Mesendoderm (in vitro differentiated cells): ENCODE measurements around the gene LARP4B.
"Not testable (repeated sequence)": the region's sequence is repeated elsewhere in the genome, so short reads cannot be mapped to it uniquely, and the experiment has no call there.

Experiments used
- DNase-seq: peaks from one replicate; pipeline ENCODE4 v3.0.0; 2013
- H2AK5ac ChIP-seq: 2 replicates; pipeline ENCODE4 v1.6.1; 2013; ENCODE audit warnings: low read length, inconsistent platforms
- H2BK120ac ChIP-seq: 2 replicates; pipeline ENCODE4 v1.6.1; 2013; ENCODE audit warnings: low read depth, mild to moderate bottlenecking, low read length, moderate library complexity, mixed read lengths
- H2BK15ac ChIP-seq: replicated peaks from 2 replicates; pipeline ENCODE4 v1.6.1; 2013; ENCODE audit warnings: low read depth, mild to moderate bottlenecking, moderate library complexity
- H2BK5ac ChIP-seq: 2 replicates; pipeline ENCODE4 v1.6.1; 2013; ENCODE audit warnings: low read length, inconsistent platforms
- H3K18ac ChIP-seq: 2 replicates; pipeline ENCODE4 v1.6.1; 2013; ENCODE audit warnings: mild to moderate bottlenecking, low read length, mixed read lengths
- H3K23ac ChIP-seq: one replicate; pipeline ENCODE4 v1.6.1; 2013; ENCODE audit warnings: low read length
- H3K27ac ChIP-seq: 2 replicates; pipeline ENCODE4 v1.5.1; 2013; ENCODE audit warnings: low read depth, mild to moderate bottlenecking, inconsistent platforms, low read length, moderate library complexity
- H3K27me3 ChIP-seq: 2 replicates; pipeline ENCODE4 v1.6.1; 2013; ENCODE audit warnings: low read length, control low read depth, mild to moderate bottlenecking, inconsistent platforms; ENCODE audit not compliant: insufficient read depth, poor library complexity
- H3K36me3 ChIP-seq: 2 replicates; pipeline ENCODE4 v1.6.1; 2013; ENCODE audit warnings: low read length, inconsistent platforms; ENCODE audit not compliant: control insufficient read depth, insufficient read depth
- H3K4ac ChIP-seq: one replicate; pipeline ENCODE4 v1.6.1; 2013; ENCODE audit warnings: low read depth, mild to moderate bottlenecking, low read length, moderate library complexity
- H3K4me1 ChIP-seq: 2 replicates; pipeline ENCODE4 v1.6.1; 2013; ENCODE audit warnings: low read depth, low read length, inconsistent platforms; ENCODE audit not compliant: control insufficient read depth
- H3K4me2 ChIP-seq: 2 replicates; pipeline ENCODE4 v1.6.1; 2013; ENCODE audit warnings: low read length
- H3K4me3 ChIP-seq: 2 replicates; pipeline ENCODE4 v1.5.1; 2013; ENCODE audit warnings: mild to moderate bottlenecking, low read length
- H3K56ac ChIP-seq: one replicate; pipeline ENCODE4 v1.6.1; 2013; ENCODE audit warnings: low read length
- H3K79me1 ChIP-seq: 2 replicates; pipeline ENCODE4 v1.6.1; 2013; ENCODE audit warnings: low read length, inconsistent platforms
- H3K79me2 ChIP-seq: 2 replicates; pipeline ENCODE4 v1.6.1; 2013; ENCODE audit warnings: mild to moderate bottlenecking, low read length; ENCODE audit not compliant: control insufficient read depth, insufficient read depth
- H3K9ac ChIP-seq: 2 replicates; pipeline ENCODE4 v1.6.1; 2013; ENCODE audit warnings: low read length, inconsistent platforms
- H4K5ac ChIP-seq: one replicate; pipeline ENCODE4 v1.6.1; 2013; ENCODE audit warnings: low read length
- H4K8ac ChIP-seq: one replicate; pipeline ENCODE4 v1.6.1; 2013; ENCODE audit warnings: low read depth, mild to moderate bottlenecking, control low read depth, low read length, moderate library complexity
- WGBS: extraction: QIAGEN DNeasy Blood & Tissue Kit; methylation state at CpG from one replicate; pipeline ENCODE4 v1.1.7; 2013; ENCODE audit warnings: low lambda C conversion rate, missing lambda C conversion rate; ENCODE audit not compliant: insufficient coverage; ENCODE audit errors: extremely low coverage; 5-methylcytosine and 5-hydroxymethylcytosine counted together

Gene LARP4B

DNA sequence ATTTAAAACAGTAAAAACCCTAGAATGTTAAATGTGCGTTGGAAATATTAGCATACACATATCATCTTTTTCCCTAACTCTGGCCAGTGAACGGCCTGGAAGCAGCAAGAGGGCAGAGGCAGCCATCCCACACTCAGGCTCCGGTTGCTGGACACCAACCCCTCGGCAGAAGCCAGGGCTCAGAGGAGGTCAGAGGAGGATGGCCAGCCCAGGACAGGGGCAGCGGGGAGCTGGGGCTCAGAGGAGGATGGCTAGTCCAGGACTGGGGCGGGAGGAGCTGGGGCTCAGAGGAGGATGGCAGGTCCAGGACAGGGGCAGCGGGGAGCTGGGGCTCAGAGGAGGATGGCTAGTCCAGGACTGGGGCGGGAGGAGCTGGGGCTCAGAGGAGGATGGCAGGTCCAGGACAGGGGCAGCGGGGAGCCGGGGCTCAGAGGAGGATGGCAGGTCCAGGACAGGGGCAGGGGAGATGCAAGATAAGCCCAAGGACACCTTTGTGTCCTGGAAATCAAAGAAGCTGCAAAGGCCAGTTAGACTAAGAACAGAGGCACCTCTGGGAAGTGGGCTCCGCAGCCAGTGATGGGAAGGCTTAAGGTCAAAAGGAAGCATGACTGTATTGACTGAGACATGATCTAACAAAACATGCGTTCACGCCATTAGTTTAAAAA is 161.3 kb downstream of the LARP4B start:
- no CpG with 5 or more reads among the region's 13 CpGs for WGBS

DNA sequence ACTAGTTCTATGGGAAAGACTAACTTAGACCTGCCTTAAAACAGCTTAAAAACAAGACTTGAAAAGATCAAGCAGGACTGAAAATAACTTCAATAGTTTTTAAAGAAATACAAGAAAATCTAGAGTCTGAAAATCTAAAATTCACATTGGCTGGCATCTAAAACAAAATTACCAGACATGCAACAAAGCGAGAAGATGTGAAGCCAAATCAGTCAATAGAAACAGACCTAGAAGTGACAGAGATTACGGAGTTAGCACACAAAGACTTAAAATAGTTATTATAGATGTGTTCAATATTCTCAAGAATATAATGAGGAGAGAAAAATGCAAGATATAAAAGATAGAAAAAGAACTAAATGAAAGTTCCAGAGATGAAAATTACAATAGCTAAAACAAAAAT is 163.7 kb downstream of the LARP4B start:
- Histone ChIP-seq H4K5ac (no peak overlapping the region), H3K9ac (no peak overlapping the region), H3K18ac (no peak overlapping the region), H3K27me3 (no peaks in the 10 kb centered on the region), H3K4ac (no peak overlapping the region), H3K79me1 (no peaks in the 10 kb centered on the region), H3K4me3 (no peak overlapping the region), H3K4me2 (no peak overlapping the region), H3K79me2 (no peaks in the 10 kb centered on the region), H3K27ac (no peak overlapping the region), H4K8ac (no peak overlapping the region), H3K56ac (no peak overlapping the region), H2BK5ac (no peak overlapping the region), H3K36me3 (no peaks in the 10 kb centered on the region), H3K23ac (no peak overlapping the region), H2BK15ac (no peak overlapping the region), H2AK5ac (no peak overlapping the region), H3K4me1 (no peaks in the 10 kb centered on the region), H2BK120ac (no peak overlapping the region)
- no CpG with 5 or more reads among the region's 2 CpGs for WGBS
- DNase-seq, result no peak

More for the DNA sequence above, 161.3 kb downstream of the LARP4B start:
- H2AK5ac ChIP-seq, H2BK15ac ChIP-seq, H3K4me2 ChIP-seq, H3K23ac ChIP-seq, H3K56ac ChIP-seq, H3K9ac ChIP-seq, H3K79me2 ChIP-seq, H3K79me1 ChIP-seq, H3K36me3 ChIP-seq, H3K4me1 ChIP-seq, DNase-seq, H2BK5ac ChIP-seq, H3K4ac ChIP-seq, H3K18ac ChIP-seq, H3K27ac ChIP-seq, H4K5ac ChIP-seq, H3K27me3 ChIP-seq, H3K4me3 ChIP-seq, H4K8ac ChIP-seq, H2BK120ac ChIP-seq: not testable (repeated sequence)

DNA sequence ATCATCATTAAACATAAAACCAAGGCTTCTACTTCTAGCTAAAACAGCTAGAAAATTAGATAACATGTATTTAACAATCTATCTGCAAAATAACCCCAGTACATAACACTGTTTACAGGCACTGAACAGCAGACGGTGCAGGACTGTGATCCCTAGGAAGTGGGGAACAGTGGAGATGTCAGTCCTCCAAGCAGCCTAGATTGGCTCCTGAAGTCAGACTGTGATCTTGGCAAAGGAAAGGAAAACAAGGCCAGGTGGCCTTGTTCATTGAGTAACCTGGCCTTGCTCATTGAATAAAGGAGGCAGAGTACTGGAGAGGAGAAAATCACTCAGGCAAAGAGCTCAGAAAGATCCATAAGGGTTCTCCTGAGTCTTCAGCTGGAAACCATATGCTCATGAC is 164.3 kb downstream of the LARP4B start:
- H3K27me3 ChIP-seq, result no peaks in the 10 kb centered on the region
- no peak overlapping the region for H2BK5ac ChIP-seq
- no peak for DNase-seq
- no peak overlapping the region for H3K4ac ChIP-seq
- H3K4me3 ChIP-seq, result no peak overlapping the region
- H3K56ac ChIP-seq, result no peak overlapping the region
- no peak overlapping the region for H3K23ac ChIP-seq
- no peaks in the 10 kb centered on the region for H3K4me1 ChIP-seq
- H3K79me2 ChIP-seq, result no peaks in the 10 kb centered on the region
- H3K27ac ChIP-seq, result no peak overlapping the region
- no peak overlapping the region for H2AK5ac ChIP-seq
- no peak overlapping the region for H4K5ac ChIP-seq
- no CpG with 5 or more reads among the region's 1 CpG for WGBS
- no peak overlapping the region for H3K9ac ChIP-seq
- H2BK15ac ChIP-seq, result no peak overlapping the region
- H3K18ac ChIP-seq, result no peak overlapping the region
- no peak overlapping the region for H3K4me2 ChIP-seq
- H2BK120ac ChIP-seq, result no peak overlapping the region
- no peak overlapping the region for H4K8ac ChIP-seq
- H3K79me1 ChIP-seq, result no peaks in the 10 kb centered on the region
- no peaks in the 10 kb centered on the region for H3K36me3 ChIP-seq

DNA sequence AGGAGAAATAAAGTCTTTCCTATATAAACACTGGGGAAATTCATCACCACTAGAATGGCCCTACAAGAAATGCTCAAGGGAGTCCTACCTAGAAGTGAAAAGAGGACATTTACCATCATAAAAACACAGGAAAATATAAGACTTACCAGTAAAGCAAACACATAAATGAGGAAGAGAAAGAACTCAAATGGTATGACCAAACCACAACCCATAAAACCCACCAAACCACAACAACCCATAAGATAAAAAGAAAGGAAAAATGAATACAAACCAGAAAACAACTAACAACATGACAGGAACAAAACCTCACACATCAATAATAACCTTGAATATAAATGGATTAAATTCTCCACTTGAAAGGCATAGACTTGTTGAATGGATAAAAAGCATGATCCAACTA is 170.1 kb downstream of the LARP4B start:
- no peak for DNase-seq
- H3K18ac ChIP-seq, result no peak overlapping the region
- H2BK5ac ChIP-seq, result no peak overlapping the region
- no peak overlapping the region for H3K23ac ChIP-seq
- H4K8ac ChIP-seq, result no peak overlapping the region
- H3K56ac ChIP-seq, result no peak overlapping the region
- H3K4me2 ChIP-seq, result no peak overlapping the region
- no peak overlapping the region for H3K9ac ChIP-seq
- no peak overlapping the region for H3K4ac ChIP-seq
- no peak overlapping the region for H3K27ac ChIP-seq
- no peak overlapping the region for H3K4me3 ChIP-seq
- no peaks in the 10 kb centered on the region for H3K36me3 ChIP-seq
- no peaks in the 10 kb centered on the region for H3K79me1 ChIP-seq
- no peaks in the 10 kb centered on the region for H3K79me2 ChIP-seq
- no peaks in the 10 kb centered on the region for H3K4me1 ChIP-seq
- no peaks in the 10 kb centered on the region for H3K27me3 ChIP-seq
- H2BK15ac ChIP-seq, result no peak overlapping the region
- H4K5ac ChIP-seq, result no peak overlapping the region
- no peak overlapping the region for H2AK5ac ChIP-seq
- no peak overlapping the region for H2BK120ac ChIP-seq

DNA sequence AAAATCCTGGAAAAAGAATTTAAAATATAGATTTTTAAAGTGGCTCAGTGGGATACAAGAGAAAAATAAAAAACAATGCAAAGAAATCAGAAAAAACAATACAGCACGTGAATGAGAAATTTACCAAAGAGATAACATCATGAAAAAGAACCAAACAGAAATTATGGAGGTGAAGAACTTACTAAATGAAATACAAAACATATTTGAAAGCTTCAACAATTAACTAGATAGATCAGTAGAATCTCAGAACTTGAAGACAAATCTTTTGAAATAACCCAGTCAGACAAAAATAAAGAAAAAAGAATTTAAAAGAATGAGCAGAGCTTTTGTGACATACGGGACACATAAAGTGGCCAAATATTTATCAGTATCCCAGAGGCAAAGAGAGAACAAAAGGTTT is 170.9 kb downstream of the LARP4B start:
- Histone ChIP-seq H3K4ac (no peak overlapping the region), H3K4me1 (no peaks in the 10 kb centered on the region)

DNA sequence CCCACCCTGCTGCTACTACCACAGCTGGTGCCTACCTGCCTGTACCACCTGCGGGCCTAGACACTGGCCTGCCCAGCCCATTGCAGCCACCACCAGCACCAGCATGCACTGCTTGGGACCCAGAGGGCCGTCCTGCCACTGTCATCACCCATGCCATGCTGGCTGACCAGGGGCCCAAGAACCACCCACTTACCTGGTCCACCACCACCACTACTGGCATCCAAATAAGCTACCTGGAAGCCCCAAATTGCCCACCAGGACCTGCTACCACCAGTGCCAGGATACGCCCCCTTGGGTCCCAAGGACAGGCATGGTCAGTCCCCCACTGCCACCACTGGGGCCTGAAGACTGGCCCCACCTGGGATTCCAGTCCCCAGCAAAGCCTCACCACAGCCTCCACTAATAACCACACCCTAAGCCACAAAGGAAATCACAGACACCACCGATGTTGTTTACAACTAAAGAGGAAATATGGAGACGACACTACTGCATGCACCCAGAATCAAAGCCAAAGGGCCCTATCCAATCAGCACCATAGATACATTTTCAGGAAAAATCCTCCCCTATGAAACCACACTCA is 171.5 kb downstream of the LARP4B start:
- no peaks in the 10 kb centered on the region for H3K79me1 ChIP-seq
- H3K79me2 ChIP-seq, result no peaks in the 10 kb centered on the region
- H3K23ac ChIP-seq, result no peak overlapping the region
- no peak overlapping the region for H3K4me3 ChIP-seq
- H2AK5ac ChIP-seq, result no peak overlapping the region
- H3K4me1 ChIP-seq, result no peaks in the 10 kb centered on the region
- no peak overlapping the region for H2BK120ac ChIP-seq
- H2BK5ac ChIP-seq, result no peak overlapping the region
- no peak overlapping the region for H4K5ac ChIP-seq
- no peak overlapping the region for H3K4me2 ChIP-seq
- WGBS, result no CpG with 5 or more reads among the region's 5 CpGs
- no peak overlapping the region for H4K8ac ChIP-seq
- no peak overlapping the region for H3K4ac ChIP-seq
- no peak overlapping the region for H3K18ac ChIP-seq
- no peaks in the 10 kb centered on the region for H3K27me3 ChIP-seq
- no peak for DNase-seq
- H2BK15ac ChIP-seq, result no peak overlapping the region
- H3K56ac ChIP-seq, result no peak overlapping the region
- no peaks in the 10 kb centered on the region for H3K36me3 ChIP-seq
- no peak overlapping the region for H3K9ac ChIP-seq
- no peak overlapping the region for H3K27ac ChIP-seq

More for the DNA sequence above, 170.9 kb downstream of the LARP4B start:
- Histone ChIP-seq H3K23ac (no peak overlapping the region), H3K27ac (no peak overlapping the region), H2AK5ac (no peak overlapping the region), H3K36me3 (no peaks in the 10 kb centered on the region), H3K4me2 (no peak overlapping the region), H3K4me3 (no peak overlapping the region), H4K8ac (no peak overlapping the region), H3K9ac (no peak overlapping the region), H3K79me1 (no peaks in the 10 kb centered on the region), H2BK120ac (no peak overlapping the region), H3K79me2 (no peaks in the 10 kb centered on the region), H3K18ac (no peak overlapping the region), H4K5ac (no peak overlapping the region), H2BK5ac (no peak overlapping the region), H3K27me3 (no peaks in the 10 kb centered on the region), H2BK15ac (no peak overlapping the region), H3K56ac (no peak overlapping the region)
- no CpG with 5 or more reads among the region's 2 CpGs for WGBS
- DNase-seq, result no peak
